Lower leg skin (tissue), 4 donors: ENCODE measurements around the gene FARSB. TPM values are rescaled to one million over a fixed set of nuclear protein-coding genes. Genes with fewer than 3 reads are reported as not detected.

Experiments
- DNase-seq, 2 donors: peaks; one replicate each; pipeline ENCODE4 v3.0.0-alpha.2; 2019; ENCODE audit warnings: low spot score in 2 of 2
- H3K4me3 ChIP-seq: fragments of 200-600 bp; sonication (generic); 2 replicates; pipeline ENCODE4 v1.5.1; 2017; ENCODE audit warnings: mild to moderate bottlenecking, low read depth; ENCODE audit not compliant: poor library complexity, severe bottlenecking
- CTCF ChIP-seq, 3 donors: fragments of 450-650 bp; IDR thresholded peaks; one replicate each; pipeline ENCODE4 v1.5.1; 2016; ENCODE audit warnings: antibody characterized with exemption in 3 of 3, mild to moderate bottlenecking in 3 of 3, moderate library complexity in 2 of 3
- POLR2A ChIP-seq, 2 donors: fragments of 450-650 bp; IDR thresholded peaks; one replicate each; pipeline ENCODE4 v1.6.1; 2016 to 2017; ENCODE audit warnings: antibody characterized with exemption in 2 of 2, mild to moderate bottlenecking in 1 of 2, moderate library complexity in 1 of 2
- WGBS, 2 donors: methylation state at CpG; one replicate each; pipeline ENCODE4 v1.1.5; 2018; 5-methylcytosine and 5-hydroxymethylcytosine counted together
- intact Hi-C: fragments of 100-400 bp; cut with DNase I; formaldehyde crosslinking; loops from one replicate; pipeline ENCODE4 v1.15.0; 2023; ENCODE audit warnings: low total_unique reads
- total RNA-seq, 4 donors: library from RNA; depleted of rRNA; stranded (reverse); fragments of >200 nt; gene quantifications; one replicate each; pipeline ENCODE4 v1.1.0, GENCODE V29; 2016

FARSB gene
- total RNA-seq, 4 donors from 2014 or later = 8.6 to 12.2 (median 11.2) TPM

- no peak for TF ChIP-seq POLR2A (IDR thresholded peaks at IDR 0.05)
- no peak for TF ChIP-seq CTCF (IDR thresholded peaks at IDR 0.05)
- H3K4me3 ChIP-seq = no peak overlapping the region
- no peak for DNase-seq
- 88% methylated on average over 7 of the region's 7 CpGs for WGBS, 2 donors
- intact Hi-C loops = loop anchor here (5.0 kb wide), 1 partner anchor 1664 kb away; no protein-coding TSS in a partner anchor
Measured at GRCh38 chr2:222526480-222527277, 129.2 kb downstream of the FARSB start.

- WGBS, 2 donors = 72 to 75% methylated on average over 5 of the region's 5 CpGs
- TF ChIP-seq CTCF (IDR thresholded peaks at IDR 0.05) (no peak), POLR2A (IDR thresholded peaks at IDR 0.05) (no peak)
- H3K4me3 ChIP-seq = no peak overlapping the region
- DNase-seq = no peak
- intact Hi-C loops = loop anchor here (5.0 kb wide), 1 partner anchor 1664 kb away; no protein-coding TSS in a partner anchor
Measured at GRCh38 chr2:222525811-222526210, 130.1 kb downstream of the FARSB start.

GRCh38 chr2:222523783-222524544 is 131.9 kb downstream of the FARSB start:
- WGBS, 2 donors = 89 to 91% methylated on average over 4 of the region's 4 CpGs
- no peak for DNase-seq
- TF ChIP-seq POLR2A (IDR thresholded peaks at IDR 0.05) (no peak), CTCF (IDR thresholded peaks at IDR 0.05) (no peak)
- no peak overlapping the region for H3K4me3 ChIP-seq
- intact Hi-C loops = no loop called here

- no peak for TF ChIP-seq POLR2A (IDR thresholded peaks at IDR 0.05)
- no peak for TF ChIP-seq CTCF (IDR thresholded peaks at IDR 0.05)
- H3K4me3 ChIP-seq = no peak overlapping the region
- WGBS, 2 donors = 5 to 47% methylated on average over 1 of the region's 1 CpG
- no peak for DNase-seq
- intact Hi-C loops = no loop called here
Measured at GRCh38 chr2:222522082-222522481, 133.8 kb downstream of the FARSB start.

- WGBS, 2 donors = 83 to 92% methylated on average over 3 of the region's 3 CpGs
- H3K4me3 ChIP-seq = no peak overlapping the region
- intact Hi-C loops = no loop called here
- no peak for TF ChIP-seq CTCF (IDR thresholded peaks at IDR 0.05)
- TF ChIP-seq POLR2A (IDR thresholded peaks at IDR 0.05) = no peak
- DNase-seq = no peak
Measured at GRCh38 chr2:222521099-222521498, 134.8 kb downstream of the FARSB start.

Other genes starting within 250 kb of the FARSB start
- gene SGPP2, start 231.5 kb downstream of the FARSB start, total RNA-seq = 10 to 100 TPM; 38.7 to 61.3 (median 59.0) TPM
- not detected for gene MOGAT1, start 15.6 kb upstream of the FARSB start, total RNA-seq
- gene ACSL3, start 204.9 kb upstream of the FARSB start, total RNA-seq = 100 to 1,000 TPM in 1 of 4 donors, 10 to 100 TPM in 3; 32.6 to 132 (median 69.6) TPM